GM23248 (cell line): ENCODE data around the gene FADD.

Experiments
- EZH2 ChIP-seq: fragments of 200-600 bp; sonication (generic); IDR thresholded peaks from 2 replicates; pipeline ENCODE4 v1.6.1; 2018; ENCODE audit warnings: antibody characterized with exemption, mild to moderate bottlenecking; ENCODE audit not compliant: insufficient read depth, poor library complexity, severe bottlenecking
- EZH2phosphoT487 ChIP-seq: fragments of 200-600 bp; sonication (generic); IDR thresholded peaks from 2 replicates; pipeline ENCODE4 v1.6.1; 2018; ENCODE audit warnings: antibody characterized with exemption, moderate library complexity, mild to moderate bottlenecking, low read depth; ENCODE audit not compliant: insufficient read depth

GRCh38 chr11:70252844-70253243 is 49.7 kb downstream of the FADD start:
- TF ChIP-seq EZH2phosphoT487: no peak
- TF ChIP-seq EZH2: no peak
